ENCODE measurements around the gene RAB3GAP2. TPM values are rescaled to one million over a fixed set of nuclear protein-coding genes. Genes with fewer than 3 reads are reported as not detected.
"Not testable (repeated sequence)": the region's sequence is repeated elsewhere in the genome, so short reads cannot be mapped to it uniquely, and the experiment has no call there.

The RAB3GAP2 gene
- total RNA-seq, 1 experiment from 2014 or later = 19.8 TPM

GRCh38 chr1:220186752-220187151 lies 85.5 kb downstream of the RAB3GAP2 start:
- in situ Hi-C loops (cut with HindIII; ENCODE audit: low pct_unique_long_range_greater_than_20kb, low sequenced_read_pairs) = no loop called here
- no peak for DNase-seq (ENCODE audit: low read depth, low spot score)

DNA sequence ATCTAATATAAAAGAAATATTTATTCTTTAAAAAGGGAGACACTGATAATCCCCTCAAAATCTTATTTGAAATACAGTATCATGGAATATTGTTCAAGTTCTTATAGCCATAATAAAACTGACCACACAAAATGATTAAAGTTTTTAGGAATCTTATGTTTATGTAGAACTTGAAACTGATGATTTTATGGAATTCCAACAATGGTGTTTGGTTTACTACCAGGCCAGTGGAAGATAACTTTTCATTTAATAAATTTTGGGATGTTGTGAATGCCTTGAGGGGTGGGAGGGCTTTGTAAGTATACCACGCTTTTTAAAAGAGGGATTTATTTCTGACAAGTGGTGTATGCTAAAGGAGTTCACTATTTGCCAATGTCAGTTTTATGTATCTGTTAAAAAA lies 87.7 kb downstream of the RAB3GAP2 start:
- in situ Hi-C loops (cut with HindIII; ENCODE audit: low pct_unique_long_range_greater_than_20kb, low sequenced_read_pairs) = no loop called here

DNA sequence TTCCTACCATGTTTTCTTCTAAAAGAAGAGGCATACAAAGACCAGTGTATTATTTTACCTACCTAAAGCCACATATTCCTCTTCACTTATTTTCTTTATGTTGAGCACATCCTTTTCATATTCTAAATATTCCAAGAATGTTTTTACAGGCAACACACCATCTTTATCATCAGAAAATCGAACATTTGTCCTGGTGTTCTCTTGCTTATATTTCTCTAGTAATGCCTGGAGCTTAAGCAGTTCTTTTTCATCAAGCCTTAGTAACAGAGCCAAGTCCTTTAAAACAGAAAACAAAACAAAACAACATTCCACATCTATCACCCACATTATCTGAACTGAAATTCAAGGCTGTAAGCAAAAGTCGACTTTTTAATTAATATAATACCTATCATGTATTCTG lies 89.6 kb downstream of the RAB3GAP2 start:
- in situ Hi-C loops (cut with HindIII; ENCODE audit: low pct_unique_long_range_greater_than_20kb, low sequenced_read_pairs) = no loop called here

More for the DNA sequence above, 87.7 kb downstream of the RAB3GAP2 start:
- no peak for DNase-seq (ENCODE audit: low read depth, low spot score)

DNA sequence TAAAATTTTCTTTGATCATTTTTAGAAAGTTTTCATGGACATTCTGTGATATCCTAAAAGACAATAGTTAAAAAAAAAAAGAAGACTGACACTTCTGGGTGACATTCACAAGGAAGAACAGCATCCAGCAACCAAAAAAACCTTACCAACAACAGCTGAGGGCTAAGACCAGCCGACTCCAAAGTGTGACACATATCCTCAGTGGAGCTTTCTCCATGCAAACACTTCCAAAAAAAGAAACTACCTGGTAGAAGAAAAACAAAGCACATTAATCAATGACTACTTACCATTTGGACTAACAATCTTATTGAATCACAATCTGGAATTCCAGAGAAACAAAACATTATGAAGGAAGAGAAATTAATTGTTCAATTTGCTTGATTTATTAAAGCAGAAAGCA lies 90.1 kb downstream of the RAB3GAP2 start:
- DNase-seq (ENCODE audit: low read depth, low spot score) = no peak
- in situ Hi-C loops (cut with HindIII; ENCODE audit: low pct_unique_long_range_greater_than_20kb, low sequenced_read_pairs) = no loop called here

More for the DNA sequence above, 89.6 kb downstream of the RAB3GAP2 start:
- DNase-seq (ENCODE audit: low read depth, low spot score) = no peak

GRCh38 chr1:220176540-220176939 lies 95.7 kb downstream of the RAB3GAP2 start:
- in situ Hi-C loops (cut with HindIII; ENCODE audit: low pct_unique_long_range_greater_than_20kb, low sequenced_read_pairs) = no loop called here
- no peak for DNase-seq (ENCODE audit: low read depth, low spot score)

DNA sequence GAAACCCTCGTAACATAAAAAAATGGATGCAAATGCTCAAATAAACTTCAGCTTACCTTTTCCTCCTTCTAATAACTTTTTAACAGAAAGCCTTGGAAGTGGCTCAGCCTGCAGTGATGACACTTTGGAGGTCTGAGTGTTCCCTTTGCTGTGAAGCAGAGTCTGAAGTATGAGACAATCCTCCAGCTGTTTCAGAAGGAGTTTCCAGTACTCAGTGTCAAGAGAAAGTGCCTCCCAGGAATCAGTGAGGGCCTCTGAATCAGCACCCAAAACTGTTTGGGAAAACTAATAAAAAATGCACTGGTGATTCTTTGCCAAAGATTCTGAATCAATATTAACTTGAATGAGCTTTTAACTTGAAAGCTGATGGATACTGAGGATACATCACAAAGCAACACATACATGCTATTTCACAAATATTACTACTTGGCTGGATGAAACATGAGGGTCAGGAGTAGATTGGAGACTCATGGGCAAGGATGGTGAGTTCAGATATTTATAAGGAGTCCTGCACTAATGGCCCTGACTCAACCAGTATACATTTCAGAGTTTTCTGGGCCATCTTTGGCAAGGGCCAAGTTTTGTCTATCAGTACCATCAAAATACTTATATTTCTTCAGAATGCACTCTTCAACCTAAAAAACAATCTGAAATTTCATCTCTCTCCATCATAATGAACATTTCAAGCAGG lies 101.3 kb downstream of the RAB3GAP2 start:
- in situ Hi-C loops (cut with HindIII; ENCODE audit: low pct_unique_long_range_greater_than_20kb, low sequenced_read_pairs) = no loop called here
- DNase-seq (ENCODE audit: low read depth, low spot score) = no peak

DNA sequence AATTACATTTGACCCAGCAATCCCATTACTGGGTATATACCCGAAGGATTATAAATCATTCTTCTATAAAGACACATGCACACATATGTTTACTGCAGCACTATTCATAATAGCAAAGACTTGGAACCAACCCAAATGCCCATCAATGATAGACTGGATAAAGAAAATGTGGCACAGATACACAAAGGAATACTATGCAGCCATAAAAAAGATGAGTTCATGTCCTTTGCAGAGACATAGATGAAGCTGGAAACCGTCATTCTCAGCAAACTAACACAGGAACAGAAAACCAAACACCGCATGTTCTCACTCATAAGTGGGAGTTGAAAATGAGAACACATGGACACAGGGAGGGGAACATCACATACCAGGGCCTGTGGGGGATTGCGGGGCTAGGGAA lies 102.4 kb downstream of the RAB3GAP2 start:
- DNase-seq (ENCODE audit: low read depth, low spot score) = not testable (repeated sequence)

GRCh38 chr1:220166853-220167252 lies 105.4 kb downstream of the RAB3GAP2 start:
- DNase-seq (ENCODE audit: low read depth, low spot score) = no peak
- in situ Hi-C loops (cut with HindIII; ENCODE audit: low pct_unique_long_range_greater_than_20kb, low sequenced_read_pairs) = no loop called here

More for the DNA sequence above, 102.4 kb downstream of the RAB3GAP2 start:
- in situ Hi-C loops (cut with HindIII; ENCODE audit: low pct_unique_long_range_greater_than_20kb, low sequenced_read_pairs) = not testable (repeated sequence)

GRCh38 chr1:220164517-220164916 lies 107.7 kb downstream of the RAB3GAP2 start:
- in situ Hi-C loops (cut with HindIII; ENCODE audit: low pct_unique_long_range_greater_than_20kb, low sequenced_read_pairs) = no loop called here

GRCh38 chr1:220164116-220164515 lies 108.1 kb downstream of the RAB3GAP2 start:
- DNase-seq (ENCODE audit: low read depth, low spot score) = no peak
- in situ Hi-C loops (cut with HindIII; ENCODE audit: low pct_unique_long_range_greater_than_20kb, low sequenced_read_pairs) = no loop called here

More at GRCh38 chr1:220164517-220164916, 107.7 kb downstream of the RAB3GAP2 start:
- DNase-seq (ENCODE audit: low read depth, low spot score) = no peak

DNA sequence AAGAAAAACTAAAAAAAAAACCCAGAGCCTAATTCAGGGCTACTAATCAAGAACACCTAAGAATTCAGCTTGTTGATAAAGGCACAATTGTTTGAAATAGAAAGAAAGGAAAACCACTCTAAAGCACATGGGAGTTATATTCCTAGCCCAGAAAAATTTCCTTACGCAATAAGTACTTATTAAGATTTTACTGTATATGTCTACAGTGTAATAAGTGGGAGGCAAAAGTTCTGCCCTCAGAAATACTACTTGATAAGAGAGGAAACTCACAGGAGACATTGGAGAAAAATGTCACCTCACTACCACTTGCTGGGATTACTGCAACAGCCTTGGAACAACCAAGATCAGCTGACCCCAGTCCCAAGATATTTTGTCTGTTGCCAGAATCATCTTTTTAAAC lies 112.2 kb downstream of the RAB3GAP2 start:
- in situ Hi-C loops (cut with HindIII; ENCODE audit: low pct_unique_long_range_greater_than_20kb, low sequenced_read_pairs) = no loop called here
- no peak for DNase-seq (ENCODE audit: low read depth, low spot score)

DNA sequence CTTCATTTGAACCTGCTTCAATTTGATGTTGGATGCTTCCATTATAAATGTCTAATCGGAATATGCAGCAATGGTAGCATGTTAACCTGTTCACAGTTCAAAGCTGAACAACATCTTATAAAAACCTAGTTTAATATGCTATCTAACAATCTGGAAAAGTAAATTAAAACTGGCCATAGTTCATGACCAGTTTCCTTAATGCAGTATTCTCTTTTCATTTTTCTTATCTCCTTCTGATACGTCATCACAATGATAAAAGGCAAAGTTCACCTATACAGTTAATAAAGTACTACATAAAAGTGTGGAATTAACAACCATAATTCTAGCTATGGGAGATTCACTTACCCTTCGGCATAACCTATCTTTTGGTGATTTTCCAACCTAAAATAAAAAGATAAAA lies 113.2 kb downstream of the RAB3GAP2 start:
- in situ Hi-C loops (cut with HindIII; ENCODE audit: low pct_unique_long_range_greater_than_20kb, low sequenced_read_pairs) = no loop called here
- DNase-seq (ENCODE audit: low read depth, low spot score) = no peak

GRCh38 chr1:220158530-220158929 lies 113.7 kb downstream of the RAB3GAP2 start:
- in situ Hi-C loops (cut with HindIII; ENCODE audit: low pct_unique_long_range_greater_than_20kb, low sequenced_read_pairs) = not testable (repeated sequence)

DNA sequence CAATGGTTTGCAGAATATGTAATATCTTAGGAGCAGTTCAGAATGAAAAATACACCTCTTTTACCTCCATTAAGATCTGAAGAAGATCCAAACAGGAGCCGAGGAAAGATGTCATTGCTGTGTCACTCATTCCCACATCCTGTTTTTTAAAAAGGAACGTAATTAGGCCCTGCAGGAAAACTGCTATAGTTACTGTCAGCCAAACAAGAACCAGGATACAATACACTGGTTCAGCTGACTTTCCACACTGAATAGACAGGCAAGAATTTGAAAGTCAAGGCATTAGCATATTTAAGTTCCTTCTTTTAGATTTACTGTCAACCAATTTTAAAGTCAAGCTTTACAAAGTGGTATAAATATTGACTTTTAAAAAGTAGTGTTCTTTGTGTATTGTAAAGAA lies 114.5 kb downstream of the RAB3GAP2 start:
- in situ Hi-C loops (cut with HindIII; ENCODE audit: low pct_unique_long_range_greater_than_20kb, low sequenced_read_pairs) = no loop called here
- DNase-seq (ENCODE audit: low read depth, low spot score) = peak; percentile 36

More at GRCh38 chr1:220158530-220158929, 113.7 kb downstream of the RAB3GAP2 start:
- not testable (repeated sequence) for DNase-seq (ENCODE audit: low read depth, low spot score)

- in situ Hi-C loops (cut with HindIII; ENCODE audit: low pct_unique_long_range_greater_than_20kb, low sequenced_read_pairs) = no loop called here
- DNase-seq (ENCODE audit: low read depth, low spot score) = no peak
Measured at GRCh38 chr1:220156620-220157146, 115.6 kb downstream of the RAB3GAP2 start.

DNA sequence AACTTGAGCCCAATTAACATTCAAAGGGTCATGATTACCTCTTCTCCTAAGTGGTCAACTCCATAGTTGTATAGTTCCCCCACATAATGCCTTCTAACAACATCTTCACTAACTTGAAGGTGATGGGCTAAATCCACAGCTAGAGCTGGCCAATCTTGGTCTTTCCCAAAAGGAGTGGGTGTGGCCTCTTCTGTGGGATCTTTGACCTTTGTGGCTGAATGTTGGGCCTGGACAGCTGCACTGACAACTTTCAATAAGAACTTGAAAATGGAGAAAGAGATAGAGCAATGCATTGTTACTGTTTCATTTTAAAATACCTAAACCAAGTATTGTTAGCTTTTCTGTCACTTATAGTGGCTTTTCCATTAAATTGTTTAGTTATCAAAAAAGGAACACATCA lies 119.1 kb downstream of the RAB3GAP2 start:
- DNase-seq (ENCODE audit: low read depth, low spot score) = peak; percentile 10
- in situ Hi-C loops (cut with HindIII; ENCODE audit: low pct_unique_long_range_greater_than_20kb, low sequenced_read_pairs) = no loop called here

DNA sequence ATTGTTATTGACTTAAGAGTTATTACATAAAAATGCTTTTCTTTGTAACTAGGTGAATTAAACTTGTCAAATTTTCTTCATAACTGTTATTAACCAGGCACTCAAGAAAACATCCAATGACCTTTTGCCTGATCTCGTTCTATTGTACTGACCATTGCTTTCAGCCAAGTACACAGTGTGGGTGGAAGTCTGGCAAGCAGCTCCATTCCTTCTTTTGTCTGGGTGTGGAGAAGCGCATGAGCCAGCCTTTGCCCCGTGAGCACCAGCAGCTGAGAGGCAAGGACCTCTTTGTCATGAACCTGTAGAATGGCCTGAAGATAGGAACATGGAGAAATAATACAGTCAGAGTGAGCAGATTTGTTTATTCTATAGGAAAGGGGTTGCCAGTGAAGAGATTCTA lies 120.8 kb downstream of the RAB3GAP2 start:
- in situ Hi-C loops (cut with HindIII; ENCODE audit: low pct_unique_long_range_greater_than_20kb, low sequenced_read_pairs) = no loop called here
- DNase-seq (ENCODE audit: low read depth, low spot score) = peak; percentile 27

- DNase-seq (ENCODE audit: low read depth, low spot score) = no peak
- in situ Hi-C loops (cut with HindIII; ENCODE audit: low pct_unique_long_range_greater_than_20kb, low sequenced_read_pairs) = no loop called here
Measured at GRCh38 chr1:220149742-220150141, 122.5 kb downstream of the RAB3GAP2 start.

- no peak for DNase-seq (ENCODE audit: low read depth, low spot score)
- in situ Hi-C loops (cut with HindIII; ENCODE audit: low pct_unique_long_range_greater_than_20kb, low sequenced_read_pairs) = no loop called here
Measured at GRCh38 chr1:220144051-220144450, 128.2 kb downstream of the RAB3GAP2 start.
